Stimulated activated CD4-positive, alpha-beta T cell treated with anti-CD3 and anti-CD28 coated beads, Interleukin-1b, Interleukin-23, amount 100 ng/mL, for 1 hour (primary cell): ENCODE measurements around the gene KRT76.

Experiments
- DNase-seq, 2 donors: peaks; one replicate each; pipeline ENCODE4 v3.0.0-alpha.2; 2020; ENCODE audit warnings: low read depth in 2 of 2

The KRT76 gene

DNA sequence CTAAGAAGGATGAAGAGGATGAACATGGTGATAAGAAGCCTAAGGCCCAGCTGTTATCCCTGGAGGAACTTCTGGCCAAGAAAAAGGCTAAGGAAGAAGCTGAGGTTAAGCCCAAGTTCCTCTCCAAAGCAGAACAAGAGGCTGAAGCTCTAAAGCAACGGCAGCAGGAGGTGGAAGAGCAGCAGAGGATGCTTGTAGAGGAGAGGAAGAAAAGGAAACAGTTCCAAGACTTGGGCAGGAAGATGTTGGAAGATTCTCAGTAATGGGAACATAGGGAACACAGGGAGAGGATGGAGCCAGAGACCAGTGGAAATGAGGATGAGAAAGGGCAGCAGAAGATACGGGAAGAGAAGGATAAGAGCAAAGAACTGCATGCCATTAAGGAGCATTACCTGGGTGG is 46.4 kb downstream of the KRT76 start:
- DNase-seq = no peak

DNA sequence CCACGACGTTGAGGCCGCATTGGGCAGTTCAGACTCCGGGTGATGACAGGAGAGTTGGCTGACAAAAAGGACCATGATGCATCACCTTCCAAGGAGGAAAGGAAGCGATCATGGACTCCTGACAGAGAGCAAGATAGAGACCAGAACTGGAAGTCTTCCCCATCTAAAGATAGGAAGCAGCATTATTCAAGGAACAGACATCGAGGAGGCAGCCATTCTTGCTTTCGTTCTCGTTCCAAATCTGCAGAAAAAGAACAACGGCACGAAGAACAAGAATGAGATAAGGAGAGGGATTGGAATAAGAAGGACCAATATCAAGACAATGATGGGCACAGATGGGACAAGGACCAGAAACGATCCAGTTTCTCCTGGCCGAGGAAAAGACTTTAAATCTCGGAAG is 46.8 kb downstream of the KRT76 start:
- DNase-seq = no peak

DNA sequence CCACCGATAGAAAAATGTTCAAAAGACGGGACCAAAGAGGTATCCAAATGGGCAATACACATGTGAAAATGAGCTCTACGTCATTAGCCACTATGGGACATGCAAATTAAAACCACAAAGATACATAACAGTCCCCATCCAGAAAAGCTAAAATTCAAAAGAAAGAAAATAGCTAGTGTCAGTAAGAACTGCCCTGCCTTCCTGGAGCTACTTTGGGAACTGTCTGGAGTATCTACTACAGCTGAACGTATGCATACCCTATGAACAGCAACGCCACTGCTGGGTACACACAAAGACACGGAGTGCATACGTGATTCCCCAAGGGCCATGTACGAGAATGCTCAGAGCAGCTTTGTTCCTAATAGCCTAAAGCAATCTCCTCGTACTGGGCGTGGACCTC is 48.0 kb downstream of the KRT76 start:
- no peak for DNase-seq

DNA sequence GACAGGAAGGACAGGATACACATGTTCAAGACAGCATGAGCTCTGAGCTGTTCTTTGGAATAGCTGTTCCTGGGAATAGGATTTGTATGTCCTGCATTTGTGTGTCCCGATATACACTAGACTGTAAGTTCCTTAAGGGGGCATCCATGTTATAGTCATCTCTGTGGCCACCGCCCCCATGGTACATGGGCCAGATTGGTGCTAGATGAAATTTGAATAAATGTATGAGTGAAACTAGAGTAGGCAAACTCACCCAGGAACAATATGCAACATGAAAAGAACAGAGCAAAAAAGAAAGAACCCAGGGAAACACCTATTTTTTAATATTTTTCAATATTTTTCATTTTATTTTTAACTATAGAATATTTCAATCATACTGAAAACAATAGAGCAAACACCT is 48.8 kb downstream of the KRT76 start:
- no peak for DNase-seq

DNA sequence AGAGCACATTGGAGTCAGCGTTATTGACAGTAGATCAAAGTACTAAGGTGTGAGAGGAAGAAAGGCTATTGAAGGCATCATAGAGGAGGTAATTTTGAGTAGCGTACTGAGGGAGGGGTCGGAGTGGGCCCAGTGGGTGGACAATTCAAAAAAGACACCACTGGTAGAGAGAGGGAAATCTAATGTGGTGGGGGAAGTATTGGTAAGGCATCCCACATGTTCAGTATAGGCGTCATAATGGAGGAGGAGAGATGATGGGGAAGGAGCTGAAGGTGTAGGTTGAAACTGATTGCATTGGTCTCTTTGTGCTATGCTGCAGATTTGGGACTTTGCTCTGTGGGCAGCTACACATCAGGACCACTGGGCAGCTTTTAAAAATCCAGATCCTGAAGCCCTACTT is 50.1 kb downstream of the KRT76 start:
- DNase-seq = no peak

DNA sequence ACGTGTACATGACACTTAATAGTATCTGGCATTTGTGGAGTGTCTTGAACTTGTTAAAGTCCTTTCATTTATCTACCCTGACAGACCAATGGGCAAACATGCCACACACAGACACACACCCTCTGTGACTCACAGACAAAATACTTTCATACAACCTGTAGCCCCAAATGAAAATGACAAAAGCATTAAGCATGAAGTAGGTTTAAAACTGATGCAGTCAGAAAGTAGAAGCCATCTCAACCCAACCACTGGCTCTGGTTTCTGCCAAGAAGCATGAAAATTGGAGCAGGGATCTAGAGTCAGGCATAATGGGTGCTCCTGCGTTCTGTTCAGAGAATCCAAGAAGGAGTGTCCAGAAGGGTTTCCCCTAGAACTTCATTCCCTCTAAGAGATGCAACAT is 50.7 kb downstream of the KRT76 start:
- DNase-seq = no peak

DNA sequence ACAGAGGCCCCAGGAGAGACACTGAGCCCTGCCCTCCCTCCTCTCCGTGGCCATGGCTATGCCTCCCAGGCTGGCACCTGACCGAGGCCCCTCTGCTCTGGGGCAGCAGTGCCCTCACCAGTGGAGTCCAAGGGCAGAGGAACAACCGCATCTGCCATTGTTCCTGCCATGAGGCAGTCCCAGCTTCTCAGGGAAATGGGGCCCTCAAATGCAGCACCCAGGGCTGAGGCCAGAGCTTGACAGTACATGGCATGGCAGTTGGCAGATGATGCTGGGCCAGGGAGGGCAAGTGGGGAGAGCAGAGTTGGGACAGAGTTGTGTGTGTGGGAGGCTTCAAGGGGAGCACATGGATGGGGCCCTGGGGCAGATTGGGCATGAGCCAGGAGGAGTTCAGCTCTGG is 52.8 kb downstream of the KRT76 start:
- no peak for DNase-seq

DNA sequence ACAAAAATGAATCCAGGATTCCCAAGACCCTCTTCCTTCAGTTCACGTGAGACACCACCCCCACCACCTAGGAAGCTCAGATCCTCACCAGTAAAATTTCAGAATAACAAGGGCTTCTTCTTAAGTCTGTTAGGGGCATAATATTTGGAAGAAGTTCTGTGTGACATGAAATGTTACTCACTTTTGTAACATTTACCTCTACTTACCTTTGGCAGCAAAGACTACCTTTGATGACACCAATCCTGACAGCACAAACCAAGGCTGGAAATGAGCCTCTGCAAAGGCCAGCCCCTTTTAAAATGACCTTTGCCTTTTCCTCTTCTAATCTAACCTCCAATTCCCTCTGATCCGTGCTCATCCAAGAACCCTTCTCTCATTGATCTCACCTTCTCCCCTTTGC is 54.5 kb downstream of the KRT76 start:
- no peak for DNase-seq

DNA sequence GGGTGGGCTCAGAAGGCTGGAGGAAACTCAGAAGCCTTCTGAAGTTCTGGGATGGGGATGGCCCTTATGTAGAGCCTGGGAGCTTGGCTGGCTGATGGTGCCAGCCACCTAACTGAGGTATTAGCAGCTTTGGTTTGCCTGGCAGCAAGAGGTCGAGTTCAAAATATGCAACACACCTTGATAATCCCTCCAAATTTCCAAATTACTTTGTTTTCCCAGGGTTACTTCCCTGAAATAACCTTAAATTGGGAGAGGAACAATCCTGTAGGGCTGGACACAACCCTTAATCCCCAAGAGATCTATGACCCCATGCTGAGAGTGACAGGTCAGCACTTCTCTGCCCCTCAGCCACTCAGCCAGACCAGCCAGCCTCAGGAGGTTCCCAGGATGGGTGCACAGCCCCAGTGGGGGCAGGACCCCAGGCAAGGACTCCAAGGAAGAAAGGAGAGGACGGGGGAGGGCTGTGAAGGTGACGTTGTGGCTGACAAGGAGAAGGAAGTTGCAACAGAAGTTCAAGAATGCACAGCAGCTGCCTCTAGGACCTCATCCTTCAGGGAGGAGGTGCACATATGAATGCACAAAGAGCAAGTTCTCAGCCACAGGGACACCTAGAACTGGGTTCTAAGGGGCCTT is 55.2 kb downstream of the KRT76 start:
- no peak for DNase-seq

DNA sequence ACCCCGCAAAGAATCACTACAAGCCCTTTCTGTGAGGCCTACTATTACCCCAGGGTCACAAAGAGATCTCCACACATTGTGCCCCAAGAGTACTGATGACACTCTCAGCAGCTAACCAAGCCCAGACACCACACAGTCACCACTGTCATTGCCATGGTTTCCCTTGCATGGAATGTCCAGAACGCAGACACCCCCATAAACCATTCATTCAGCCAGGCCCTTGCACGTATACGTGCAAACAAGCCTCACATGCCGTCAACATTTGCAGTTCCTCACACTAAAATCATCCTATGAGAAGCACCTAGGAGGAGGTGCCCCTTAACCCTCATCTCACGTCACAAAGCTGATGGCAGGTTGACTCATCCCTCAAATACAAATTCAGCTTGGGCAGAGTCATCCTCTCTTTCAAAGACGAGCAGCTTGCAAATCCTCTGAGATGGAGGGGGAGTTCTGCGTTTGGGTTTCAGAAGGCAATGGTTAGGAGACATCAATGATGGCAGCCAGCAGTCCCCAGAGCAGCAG is 56.7 kb downstream of the KRT76 start:
- DNase-seq = no peak
